ENCODE measurements around the gene JPH2.

- TF ChIP-seq NR2C2 (CRISPR knock-in tag; IDR thresholded peaks at IDR 0.05), result no peak
- TF ChIP-seq CTCF (IDR thresholded peaks at IDR 0.05), result no peak
- no peak for TF ChIP-seq EMX1 (CRISPR knock-in tag; IDR thresholded peaks at IDR 0.05)
- TF ChIP-seq MAX (CRISPR knock-in tag; IDR thresholded peaks at IDR 0.05), result no peak
- no peak for TF ChIP-seq HMGXB4 (CRISPR knock-in tag; IDR thresholded peaks at IDR 0.05)
- TF ChIP-seq ATF3 (CRISPR knock-in tag; conservative IDR thresholded peaks at IDR 0.05), result no peak
- no peak for TF ChIP-seq ZNF416 (CRISPR knock-in tag; IDR thresholded peaks at IDR 0.05)
- no peak for TF ChIP-seq ZNF232 (CRISPR knock-in tag; IDR thresholded peaks at IDR 0.05)
- TF ChIP-seq FOXP1 (CRISPR knock-in tag; IDR thresholded peaks at IDR 0.05; ENCODE audit: borderline replicate concordance), result no peak
- no peak for TF ChIP-seq E2F4 (CRISPR knock-in tag; IDR thresholded peaks at IDR 0.05; ENCODE audit: borderline replicate concordance, low read depth)
- no peak for TF ChIP-seq FOXJ3 (CRISPR knock-in tag; IDR thresholded peaks at IDR 0.05; ENCODE audit: borderline replicate concordance)
- TF ChIP-seq ETV6 (CRISPR knock-in tag; IDR thresholded peaks at IDR 0.05), result no peak
Observed at GRCh38 chr20:44111712-44112335, 75.2 kb downstream of the JPH2 start.

Measured in WTC11 (cell line).